ENCODE results near the gene PRPF6. TPM values are rescaled to one million over a fixed set of nuclear protein-coding genes. Genes with fewer than 3 reads are reported as not detected.

The PRPF6 gene
- total and polyA plus RNA-seq, 5 donors from 2014 or later, result 61.8 to 85.3 (median 77.0) TPM

DNA sequence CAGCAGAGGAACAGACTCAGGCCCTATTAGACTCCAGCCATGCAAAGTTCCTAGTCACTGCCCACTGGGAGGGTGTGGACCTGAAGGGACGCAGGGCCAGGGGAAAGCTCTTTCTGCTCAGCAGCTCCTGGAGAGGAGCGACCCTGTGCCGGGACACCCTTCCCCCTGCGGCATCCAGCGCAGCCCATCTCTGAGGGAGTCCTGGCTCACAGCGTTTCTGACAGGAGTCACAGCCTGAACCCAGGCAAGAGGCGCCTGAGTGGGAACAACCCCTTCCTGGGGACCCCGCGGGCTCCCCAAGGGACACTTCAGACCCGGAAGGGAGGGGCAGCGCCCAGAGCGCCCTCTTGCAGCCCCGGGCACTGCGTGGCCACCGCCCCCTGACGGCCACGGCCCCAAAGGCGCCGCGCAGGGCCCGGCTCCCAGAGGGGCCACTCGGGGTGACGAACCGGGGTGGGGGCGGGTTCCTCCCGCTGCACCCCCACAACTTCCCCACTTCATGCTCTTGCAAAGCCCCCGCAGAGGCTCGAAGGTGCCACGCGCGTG is 25.6 kb upstream of the PRPF6 start:
- Histone ChIP-seq H3K4me3 (ENCODE audit: low read depth, low read length) (peak overlapping the region; percentile 51), H3K36me3 (ENCODE audit: control insufficient read depth, insufficient read depth, low read length) (no peaks in the 10 kb centered on the region), H3K27me3 (ENCODE audit: control insufficient read depth, insufficient read depth, low read length) (no peaks in the 10 kb centered on the region), H3K4me1 (ENCODE audit: control insufficient read depth, insufficient read depth, low read length, poor library complexity, severe bottlenecking) (peaks cover 37% of the 10 kb centered on the region), H3K9me3 (ENCODE audit: control insufficient read depth in 2 of 2, low read length in 2 of 2) (no peaks in the 10 kb centered on the region), H3K27ac (ENCODE audit: insufficient read depth, low read length, poor library complexity, severe bottlenecking) (peak overlapping the region; percentile 74)
- Mint-ChIP-seq H3K4me1 (peaks cover 0 to 38% (median 15%) of the 10 kb centered on the region in 4 donors), H3K9me3 (no peaks in the 10 kb centered on the region), H3K27me3 (no peaks in the 10 kb centered on the region), H3K4me3 (peak overlapping the region; percentile 81 to 89 (median 82)), H3K27ac (peak overlapping the region in 1 of 3 donors; percentile 73), H3K36me3 (no peaks in the 10 kb centered on the region)
- peak in 2 of 3 donors; percentile 34 to 54 for DNase-seq
- ATAC-seq (ENCODE audit: low read depth in 2 of 2), result no peak

DNA sequence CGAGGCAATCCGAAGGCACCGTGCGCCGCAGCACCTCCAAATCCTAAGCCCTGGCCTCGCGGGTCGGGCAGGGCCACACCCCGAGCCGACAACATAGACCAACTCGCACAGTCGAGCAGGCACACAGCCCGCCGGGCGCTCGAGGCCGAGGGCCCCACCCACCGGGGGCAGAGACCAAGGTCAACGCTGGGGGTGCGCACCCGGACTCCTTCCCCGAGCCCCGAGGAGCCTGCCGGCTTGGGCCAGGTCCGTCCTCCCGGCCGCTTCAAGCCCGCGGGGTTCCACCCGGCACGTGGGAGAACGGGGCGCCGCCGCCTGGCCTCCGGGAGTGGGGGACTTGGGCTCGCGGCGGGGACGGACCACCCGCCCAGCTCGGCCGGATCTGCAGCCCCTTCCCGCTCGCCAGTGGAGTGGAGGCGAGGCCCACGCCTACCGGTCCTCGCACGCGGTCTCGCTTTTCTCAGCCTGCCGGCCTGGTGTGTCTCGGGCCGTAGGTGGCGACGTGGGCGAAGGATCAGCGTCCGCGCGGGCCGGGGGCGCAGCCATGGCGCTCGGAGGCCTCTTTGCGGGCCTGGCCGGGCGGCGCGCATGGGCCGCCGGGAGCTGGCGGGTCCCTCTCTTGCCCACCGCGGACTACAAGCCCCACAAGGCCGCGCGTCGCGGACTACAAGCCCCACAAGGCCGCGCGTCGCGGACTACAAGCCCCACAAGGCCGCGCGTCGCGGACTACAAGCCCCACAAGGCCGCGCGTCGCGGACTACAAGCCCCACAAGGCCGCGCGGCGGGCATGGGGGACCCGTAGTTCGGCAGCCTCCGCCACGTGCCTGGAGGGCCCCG is 24.9 kb upstream of the PRPF6 start, which contains the start of gene UCKL1:
Gene UCKL1, minus strand, starts transcription at position 590 of the 837 bp plus-strand sequence. Its CDS starts 44 bp downstream, at position 546.
- Mint-ChIP-seq H3K4me1 (peaks cover 0 to 38% (median 15%) of the 10 kb centered on the region in 4 donors), H3K36me3 (no peaks in the 10 kb centered on the region), H3K27ac (peak within 1 kb of the TSS; percentile 65 to 92 (median 91)), H3K4me3 (peak within 1 kb of the TSS; percentile 86 to 94 (median 88)), H3K27me3 (no peaks in the 10 kb centered on the region), H3K9me3 (no peaks in the 10 kb centered on the region)
- DNase-seq (peak; percentile 86 to 93 (median 92)), ATAC-seq (ENCODE audit: low read depth in 2 of 2) (peak; percentile 83)
- Histone ChIP-seq H3K27me3 (ENCODE audit: control insufficient read depth, insufficient read depth, low read length) (no peaks in the 10 kb centered on the region), H3K9me3 (ENCODE audit: control insufficient read depth in 2 of 2, low read length in 2 of 2) (no peaks in the 10 kb centered on the region), H3K27ac (ENCODE audit: insufficient read depth, low read length, poor library complexity, severe bottlenecking) (peak within 1 kb of the TSS; percentile 79), H3K36me3 (ENCODE audit: control insufficient read depth, insufficient read depth, low read length) (no peaks in the 10 kb centered on the region), H3K4me1 (ENCODE audit: control insufficient read depth, insufficient read depth, low read length, poor library complexity, severe bottlenecking) (peaks cover 37% of the 10 kb centered on the region), H3K4me3 (ENCODE audit: low read depth, low read length) (peak within 1 kb of the TSS; percentile 51)

- peaks cover 37% of the 10 kb centered on the region for H3K4me1 ChIP-seq (ENCODE audit: control insufficient read depth, insufficient read depth, low read length, poor library complexity, severe bottlenecking)
- H3K4me3 Mint-ChIP-seq, result peak overlapping the region; percentile 86 to 94 (median 88)
- peak overlapping the region; percentile 79 for H3K27ac ChIP-seq (ENCODE audit: insufficient read depth, low read length, poor library complexity, severe bottlenecking)
- no peak for DNase-seq
- peak overlapping the region; percentile 32 for H3K4me3 ChIP-seq (ENCODE audit: low read depth, low read length)
- H3K4me1 Mint-ChIP-seq, result peaks cover 0 to 38% (median 15%) of the 10 kb centered on the region in 4 donors
- peaks cover 2% of the 10 kb centered on the region for H3K36me3 ChIP-seq (ENCODE audit: control insufficient read depth, insufficient read depth, low read length)
- H3K9me3 Mint-ChIP-seq, result no peaks in the 10 kb centered on the region
- ATAC-seq (ENCODE audit: low read depth in 2 of 2), result no peak
- H3K9me3 ChIP-seq (ENCODE audit: control insufficient read depth in 2 of 2, low read length in 2 of 2), result no peaks in the 10 kb centered on the region
- peak overlapping the region in 2 of 3 donors; percentile 65 to 91 for H3K27ac Mint-ChIP-seq
- no peaks in the 10 kb centered on the region for H3K27me3 ChIP-seq (ENCODE audit: control insufficient read depth, insufficient read depth, low read length)
- H3K36me3 Mint-ChIP-seq, result peaks cover 4% of the 10 kb centered on the region
- no peaks in the 10 kb centered on the region for H3K27me3 Mint-ChIP-seq
Measured at GRCh38 chr20:63956664-63957003, 24.3 kb upstream of the PRPF6 start.

DNA sequence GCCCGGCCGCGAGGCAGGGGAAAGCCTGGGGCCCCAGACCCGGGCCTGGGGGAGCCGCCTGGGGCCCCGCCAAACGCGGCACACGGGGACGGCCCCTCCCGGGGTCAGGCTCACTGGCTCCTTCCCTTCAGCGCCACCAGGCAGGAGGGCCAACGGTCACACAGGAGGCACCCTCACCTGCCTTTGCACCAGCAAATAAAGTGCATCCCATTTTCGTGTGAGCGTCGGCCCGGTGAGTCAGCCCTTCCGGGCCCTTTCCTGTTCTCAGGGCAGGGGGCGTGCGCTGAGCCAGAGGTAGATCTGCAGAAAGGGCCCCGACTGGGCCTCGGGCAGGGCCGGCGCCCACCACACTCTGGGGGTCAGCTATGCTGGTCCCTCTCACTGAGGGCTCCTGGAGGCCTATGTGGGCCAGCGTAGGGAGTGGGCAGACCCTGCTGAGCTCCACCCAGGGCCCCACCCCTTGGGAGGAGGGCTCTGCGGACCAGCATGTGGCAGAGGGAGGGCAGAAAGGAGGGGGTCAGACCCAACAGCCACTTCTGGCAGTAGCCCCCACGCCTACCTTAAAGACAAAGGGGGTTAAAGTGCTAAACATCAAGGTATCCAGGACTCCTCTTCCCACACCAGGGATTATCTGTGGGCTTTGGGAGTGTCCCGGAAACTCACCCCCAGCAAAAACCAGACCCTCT is 23.8 kb upstream of the PRPF6 start:
- peak overlapping the region; percentile 65 to 92 (median 73) for H3K27ac Mint-ChIP-seq
- Histone ChIP-seq H3K4me1 (ENCODE audit: control insufficient read depth, insufficient read depth, low read length, poor library complexity, severe bottlenecking) (peaks cover 37% of the 10 kb centered on the region), H3K9me3 (ENCODE audit: control insufficient read depth in 2 of 2, low read length in 2 of 2) (no peaks in the 10 kb centered on the region), H3K36me3 (ENCODE audit: control insufficient read depth, insufficient read depth, low read length) (peaks cover 8% of the 10 kb centered on the region), H3K27me3 (ENCODE audit: control insufficient read depth, insufficient read depth, low read length) (no peaks in the 10 kb centered on the region), H3K27ac (ENCODE audit: insufficient read depth, low read length, poor library complexity, severe bottlenecking) (peak overlapping the region; percentile 79), H3K4me3 (ENCODE audit: low read depth, low read length) (peak overlapping the region; percentile 32)
- peaks cover 4% of the 10 kb centered on the region for H3K36me3 Mint-ChIP-seq
- DNase-seq (peak; percentile 46 to 79 (median 54)), ATAC-seq (ENCODE audit: low read depth in 2 of 2) (peak; percentile 43 to 51)
- no peaks in the 10 kb centered on the region for H3K9me3 Mint-ChIP-seq
- H3K4me3 Mint-ChIP-seq, result peak overlapping the region in 3 of 4 donors; percentile 86 to 89 (median 88)
- no peaks in the 10 kb centered on the region for H3K27me3 Mint-ChIP-seq
- H3K4me1 Mint-ChIP-seq, result peaks cover 0 to 38% (median 15%) of the 10 kb centered on the region in 4 donors

- DNase-seq, result peak in 1 of 3 donors; percentile 26
- Histone ChIP-seq H3K36me3 (ENCODE audit: control insufficient read depth, insufficient read depth, low read length) (peaks cover 8% of the 10 kb centered on the region), H3K27me3 (ENCODE audit: control insufficient read depth, insufficient read depth, low read length) (no peaks in the 10 kb centered on the region), H3K9me3 (ENCODE audit: control insufficient read depth in 2 of 2, low read length in 2 of 2) (no peaks in the 10 kb centered on the region), H3K4me1 (ENCODE audit: control insufficient read depth, insufficient read depth, low read length, poor library complexity, severe bottlenecking) (peaks cover 37% of the 10 kb centered on the region), H3K27ac (ENCODE audit: insufficient read depth, low read length, poor library complexity, severe bottlenecking) (peak overlapping the region; percentile 79), H3K4me3 (ENCODE audit: low read depth, low read length) (no peak overlapping the region)
- Mint-ChIP-seq H3K27me3 (no peaks in the 10 kb centered on the region), H3K27ac (peak overlapping the region in 1 of 3 donors; percentile 92), H3K4me1 (peaks cover 0 to 34% (median 13%) of the 10 kb centered on the region in 4 donors), H3K36me3 (peaks cover 7% of the 10 kb centered on the region), H3K9me3 (no peaks in the 10 kb centered on the region), H3K4me3 (peak overlapping the region; percentile 72 to 89 (median 83))
- ATAC-seq (ENCODE audit: low read depth in 2 of 2), result no peak
Measured at GRCh38 chr20:63957690-63958441, 23.1 kb upstream of the PRPF6 start.

- DNase-seq, result no peak
- H3K4me3 ChIP-seq (ENCODE audit: low read depth, low read length), result no peak overlapping the region
- Mint-ChIP-seq H3K36me3 (peaks cover 8% of the 10 kb centered on the region), H3K9me3 (no peaks in the 10 kb centered on the region), H3K27ac (no peak overlapping the region), H3K4me1 (peaks cover 0 to 29% (median 10%) of the 10 kb centered on the region in 4 donors), H3K4me3 (peak overlapping the region in 1 of 4 donors; percentile 47), H3K27me3 (no peaks in the 10 kb centered on the region)
- no peaks in the 10 kb centered on the region for H3K27me3 ChIP-seq (ENCODE audit: control insufficient read depth, insufficient read depth, low read length)
- no peak overlapping the region for H3K27ac ChIP-seq (ENCODE audit: insufficient read depth, low read length, poor library complexity, severe bottlenecking)
- no peaks in the 10 kb centered on the region for H3K9me3 ChIP-seq (ENCODE audit: control insufficient read depth in 2 of 2, low read length in 2 of 2)
- H3K4me1 ChIP-seq (ENCODE audit: control insufficient read depth, insufficient read depth, low read length, poor library complexity, severe bottlenecking), result peaks cover 37% of the 10 kb centered on the region
- peaks cover 11% of the 10 kb centered on the region for H3K36me3 ChIP-seq (ENCODE audit: control insufficient read depth, insufficient read depth, low read length)
- ATAC-seq (ENCODE audit: low read depth in 2 of 2), result no peak
Measured at GRCh38 chr20:63958471-63958870, 22.5 kb upstream of the PRPF6 start.

All from CD4-positive, CD25-positive, alpha-beta regulatory T cell (primary cell).